Measurements from ENCODE around the gene DCDC2C.

The DCDC2C gene

DNA sequence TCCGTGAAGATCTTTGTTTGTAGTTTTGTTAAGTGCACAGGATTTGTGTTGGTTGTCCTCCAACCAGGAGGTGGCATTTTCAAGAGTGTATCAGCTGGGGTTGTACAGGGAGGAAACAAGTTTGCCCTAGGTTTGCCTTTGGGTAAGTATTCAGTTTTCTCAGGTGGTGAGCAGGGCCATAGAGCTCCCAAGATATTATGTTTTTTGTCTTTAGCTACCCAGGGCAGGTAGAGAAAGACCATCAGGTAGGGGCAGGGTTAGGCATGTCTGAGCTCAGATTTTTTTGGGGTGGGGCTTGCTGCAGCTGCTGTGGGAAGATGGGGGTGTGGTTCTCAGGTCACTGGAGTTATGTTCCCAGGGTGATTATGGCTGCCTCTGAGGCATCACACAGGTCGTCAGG is 191.6 kb downstream of the DCDC2C start:
- no peak for DNase-seq (ENCODE audit: low read depth, low spot score)

Data from iPS DF 19.7 (cell line).